Coronary artery (tissue), 2 donors: Measurements from ENCODE around the gene VPS13D.
A peak's percentile ranks its signal among the peaks of the same experiment; 100 is the strongest.
"Not testable (repeated sequence)": the region's sequence is repeated elsewhere in the genome, so short reads cannot be mapped to it uniquely, and the experiment has no call there.

Experiments used
- DNase-seq: peaks from one replicate; pipeline ENCODE4 v3.0.0-alpha.2; 2017; ENCODE audit warnings: low spot score
- H3K27ac ChIP-seq, 2 donors: fragments of 200-600 bp; sonication (generic); one replicate each; pipeline ENCODE4 v1.5.1; 2016 to 2019
- H3K4me3 ChIP-seq: fragments of 200-600 bp; sonication (generic); 2 replicates; pipeline ENCODE4 v1.5.1; 2016; ENCODE audit warnings: mild to moderate bottlenecking, moderate library complexity
- TF ChIP-seq, protein P1 (sequence below): fragments of 200-600 bp; sonication (generic); IDR thresholded peaks from one replicate; pipeline ENCODE4 v1.5.1; 2019; ENCODE audit warnings: antibody characterized with exemption

The VPS13D gene

DNA sequence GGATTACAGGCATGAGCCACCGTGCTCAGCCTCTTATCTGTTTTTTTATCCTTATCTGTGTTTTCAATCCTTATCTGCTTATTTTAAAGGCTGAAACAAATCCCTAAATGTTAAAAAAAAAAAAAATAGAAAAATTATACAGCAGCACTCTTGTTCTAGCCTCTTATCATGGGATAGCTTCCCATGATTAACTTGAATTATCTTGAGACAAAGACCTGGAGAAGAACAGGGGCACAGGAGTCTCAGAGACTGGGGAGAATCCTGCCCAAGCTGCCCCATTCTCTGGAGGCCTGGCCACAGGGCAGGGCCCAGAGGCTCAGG lies 301.3 kb downstream of the VPS13D start:
- no peak for DNase-seq
- TF ChIP-seq, protein P1, sequence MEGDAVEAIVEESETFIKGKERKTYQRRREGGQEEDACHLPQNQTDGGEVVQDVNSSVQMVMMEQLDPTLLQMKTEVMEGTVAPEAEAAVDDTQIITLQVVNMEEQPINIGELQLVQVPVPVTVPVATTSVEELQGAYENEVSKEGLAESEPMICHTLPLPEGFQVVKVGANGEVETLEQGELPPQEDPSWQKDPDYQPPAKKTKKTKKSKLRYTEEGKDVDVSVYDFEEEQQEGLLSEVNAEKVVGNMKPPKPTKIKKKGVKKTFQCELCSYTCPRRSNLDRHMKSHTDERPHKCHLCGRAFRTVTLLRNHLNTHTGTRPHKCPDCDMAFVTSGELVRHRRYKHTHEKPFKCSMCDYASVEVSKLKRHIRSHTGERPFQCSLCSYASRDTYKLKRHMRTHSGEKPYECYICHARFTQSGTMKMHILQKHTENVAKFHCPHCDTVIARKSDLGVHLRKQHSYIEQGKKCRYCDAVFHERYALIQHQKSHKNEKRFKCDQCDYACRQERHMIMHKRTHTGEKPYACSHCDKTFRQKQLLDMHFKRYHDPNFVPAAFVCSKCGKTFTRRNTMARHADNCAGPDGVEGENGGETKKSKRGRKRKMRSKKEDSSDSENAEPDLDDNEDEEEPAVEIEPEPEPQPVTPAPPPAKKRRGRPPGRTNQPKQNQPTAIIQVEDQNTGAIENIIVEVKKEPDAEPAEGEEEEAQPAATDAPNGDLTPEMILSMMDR = no peak
- H3K27ac ChIP-seq = no peak overlapping the region

DNA sequence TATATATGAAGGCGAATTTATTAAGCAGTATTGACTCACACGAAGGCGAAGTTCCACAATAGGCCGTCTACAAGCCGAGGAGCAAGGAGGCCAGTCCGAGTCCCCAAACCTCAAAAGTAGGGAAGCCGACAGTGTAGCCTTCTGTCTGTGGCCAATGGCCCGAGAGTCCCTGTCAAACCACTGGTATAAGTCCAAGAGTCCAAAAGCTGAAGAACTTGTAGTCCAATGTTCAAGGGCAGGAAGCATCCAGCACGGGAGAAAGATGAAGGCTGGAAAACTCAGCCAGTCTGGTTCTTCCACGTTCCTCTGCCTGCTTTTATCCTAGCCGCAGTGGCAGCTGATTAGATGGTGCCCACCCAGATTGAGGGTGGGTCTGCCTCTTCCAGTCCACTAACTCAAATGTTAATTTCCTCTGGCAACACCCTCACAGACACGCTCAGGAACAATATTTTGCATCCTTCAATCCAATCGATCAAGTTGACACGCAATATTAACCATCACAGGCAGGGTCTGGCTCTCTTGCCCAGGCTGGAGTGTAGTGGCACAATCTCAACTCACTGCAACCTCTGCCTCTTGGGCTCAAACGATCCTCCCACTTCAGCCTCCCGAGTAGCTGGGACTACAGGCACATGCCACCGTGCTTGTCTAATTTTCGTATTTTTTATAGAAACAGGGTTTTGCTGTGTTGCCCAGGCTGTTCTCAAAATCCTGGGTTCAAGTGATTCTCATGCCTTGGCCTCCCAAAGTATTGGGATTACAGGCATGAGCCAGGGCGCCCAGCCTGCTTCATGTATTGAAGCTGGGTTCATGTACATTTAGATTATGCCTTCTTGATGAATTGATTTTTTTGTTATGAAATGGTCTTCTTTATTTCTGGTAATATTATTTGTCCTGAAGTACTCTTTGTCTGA lies 302.8 kb downstream of the VPS13D start:
- DNase-seq = no peak
- TF ChIP-seq, protein P1 = no peak
- no peak overlapping the region for H3K27ac ChIP-seq
- H3K4me3 ChIP-seq = no peak overlapping the region

More for the DNA sequence above, 301.3 kb downstream of the VPS13D start:
- H3K4me3 ChIP-seq = no peak overlapping the region

DNA sequence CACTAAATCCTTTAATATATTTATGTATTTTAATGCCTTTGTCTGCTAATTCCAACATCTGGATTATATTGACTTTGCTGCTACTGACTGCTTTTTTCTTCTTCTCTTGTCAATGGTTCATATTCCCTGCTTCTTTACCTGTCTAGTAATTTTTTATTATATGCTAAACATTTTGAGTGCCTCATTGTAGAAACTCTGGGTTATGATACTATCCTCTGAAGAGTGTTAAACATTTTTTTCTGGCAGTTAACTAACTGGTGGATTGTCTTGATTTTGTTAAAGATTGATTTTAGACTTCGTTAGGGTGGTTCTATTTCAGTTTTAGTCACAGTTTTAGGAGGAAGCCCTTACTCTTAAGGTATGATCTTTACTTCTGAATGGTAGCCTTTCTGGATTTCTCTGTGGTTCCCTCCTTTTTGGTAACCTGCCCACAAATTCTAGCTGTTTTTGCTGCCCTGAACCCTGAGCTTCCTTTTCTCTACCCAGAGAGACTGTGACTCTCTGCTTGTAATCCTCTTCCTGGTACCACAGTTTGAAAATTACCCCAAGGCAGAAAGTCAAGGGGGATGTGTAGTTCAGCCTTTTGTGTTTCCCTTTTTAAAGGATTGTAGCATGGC lies 306.3 kb downstream of the VPS13D start:
- no peak for DNase-seq
- Histone ChIP-seq H3K4me3 (no peak overlapping the region), H3K27ac (no peak overlapping the region)
- TF ChIP-seq, protein P1 = no peak

DNA sequence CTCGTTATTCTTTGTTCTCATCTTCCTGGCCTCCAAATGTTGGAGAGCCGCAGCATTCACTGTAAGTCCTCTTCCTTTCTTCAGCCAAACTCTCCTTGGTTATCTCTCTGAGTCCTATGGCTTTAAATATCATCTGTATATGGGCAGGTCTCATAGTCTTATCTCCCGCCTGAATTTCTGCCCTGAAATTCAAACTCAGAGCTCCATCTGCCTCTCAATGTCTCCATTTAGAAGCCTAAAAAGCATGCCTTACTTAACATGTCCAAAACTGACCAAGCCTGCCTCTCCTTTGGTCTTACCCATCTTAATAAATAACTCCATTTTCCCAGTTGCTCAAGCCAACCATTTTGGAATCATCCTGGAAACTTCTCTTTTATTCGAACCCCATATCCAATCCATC lies 307.5 kb downstream of the VPS13D start:
- no peak for DNase-seq
- Histone ChIP-seq H3K27ac (no peak overlapping the region), H3K4me3 (no peak overlapping the region)
- TF ChIP-seq, protein P1 = no peak

DNA sequence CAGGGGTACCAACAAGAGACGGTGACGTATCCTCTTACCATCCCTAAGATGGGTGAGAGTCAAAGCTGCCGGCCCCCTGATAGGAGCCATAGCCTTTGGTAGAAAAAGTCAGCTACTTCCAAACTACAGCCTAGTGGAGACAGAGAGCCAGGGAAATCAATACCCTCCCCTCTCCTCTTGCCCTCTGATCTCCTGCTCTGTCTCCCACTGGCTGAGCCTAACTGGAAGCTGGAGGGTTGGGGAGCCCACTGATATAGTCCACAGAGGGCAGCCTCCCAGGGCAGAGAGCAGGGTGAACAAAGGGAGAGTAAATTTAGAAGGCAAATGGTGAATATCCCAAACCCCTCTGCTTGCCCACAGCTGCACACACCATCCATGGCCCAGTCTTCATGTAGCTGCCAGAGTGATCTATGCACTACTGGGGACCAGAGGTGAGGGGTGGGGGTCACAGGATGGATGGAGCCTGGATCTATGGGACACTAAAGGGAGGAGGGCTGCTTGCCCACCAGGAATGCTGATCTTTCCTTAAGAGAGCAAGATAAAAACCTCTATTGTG lies 308.2 kb downstream of the VPS13D start:
- H3K27ac ChIP-seq = no peak overlapping the region
- DNase-seq = no peak
- H3K4me3 ChIP-seq = no peak overlapping the region
- TF ChIP-seq, protein P1 = no peak

DNA sequence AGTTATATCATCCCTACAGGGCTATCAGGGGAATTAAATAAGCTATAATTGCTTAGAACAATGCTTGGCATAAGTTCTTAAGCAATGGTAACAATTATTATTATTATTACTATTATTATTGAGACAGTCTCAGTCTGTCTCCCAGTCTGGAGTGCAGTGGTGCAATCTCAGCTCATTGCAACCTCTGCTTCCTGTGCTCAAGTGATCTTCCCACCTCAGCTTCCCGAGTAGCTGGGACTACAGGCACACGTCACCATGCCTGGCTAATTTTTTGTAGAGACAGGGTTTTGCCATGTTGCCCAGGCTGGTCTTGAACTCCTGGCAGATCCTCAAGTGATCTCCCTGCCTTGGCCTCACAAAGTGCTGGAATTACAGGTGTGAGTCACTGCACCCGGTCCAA lies 308.7 kb downstream of the VPS13D start:
- DNase-seq, H3K27ac ChIP-seq, H3K4me3 ChIP-seq: not testable (repeated sequence)

DNA sequence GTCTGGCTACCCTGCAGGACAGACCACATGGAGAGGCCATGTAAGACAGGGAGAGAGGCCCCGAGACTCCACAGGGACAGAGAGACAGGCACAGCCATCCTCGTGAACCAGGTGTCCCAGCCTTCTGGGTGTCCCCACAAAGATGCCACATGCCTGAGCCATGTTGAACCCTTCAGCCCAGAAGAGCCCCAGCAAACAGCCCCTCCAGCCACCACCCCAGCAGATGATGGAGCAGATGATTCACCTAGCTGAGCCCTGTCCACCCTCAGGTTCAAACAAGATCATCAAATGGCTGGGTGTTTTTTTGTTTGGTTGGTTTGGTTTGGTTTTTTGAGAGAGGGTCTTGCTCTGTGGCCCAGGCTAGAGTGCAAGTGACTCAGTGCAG lies 309.5 kb downstream of the VPS13D start:
- TF ChIP-seq, protein P1 = no peak
- H3K27ac ChIP-seq = peak overlapping the region; percentile 86 to 90
- H3K4me3 ChIP-seq = no peak overlapping the region
- DNase-seq = no peak
